GM12874 (cell line): Measurements from ENCODE around the gene CCDC70.

Source experiments
- TF ChIP-seq, protein P1 (sequence below): IDR thresholded peaks from 2 replicates; pipeline ENCODE4 v1.5.1; 2011; ENCODE audit warnings: low read depth, mild to moderate bottlenecking, control low read depth, low read length, moderate library complexity; ENCODE audit not compliant: insufficient read depth

The CCDC70 gene

DNA sequence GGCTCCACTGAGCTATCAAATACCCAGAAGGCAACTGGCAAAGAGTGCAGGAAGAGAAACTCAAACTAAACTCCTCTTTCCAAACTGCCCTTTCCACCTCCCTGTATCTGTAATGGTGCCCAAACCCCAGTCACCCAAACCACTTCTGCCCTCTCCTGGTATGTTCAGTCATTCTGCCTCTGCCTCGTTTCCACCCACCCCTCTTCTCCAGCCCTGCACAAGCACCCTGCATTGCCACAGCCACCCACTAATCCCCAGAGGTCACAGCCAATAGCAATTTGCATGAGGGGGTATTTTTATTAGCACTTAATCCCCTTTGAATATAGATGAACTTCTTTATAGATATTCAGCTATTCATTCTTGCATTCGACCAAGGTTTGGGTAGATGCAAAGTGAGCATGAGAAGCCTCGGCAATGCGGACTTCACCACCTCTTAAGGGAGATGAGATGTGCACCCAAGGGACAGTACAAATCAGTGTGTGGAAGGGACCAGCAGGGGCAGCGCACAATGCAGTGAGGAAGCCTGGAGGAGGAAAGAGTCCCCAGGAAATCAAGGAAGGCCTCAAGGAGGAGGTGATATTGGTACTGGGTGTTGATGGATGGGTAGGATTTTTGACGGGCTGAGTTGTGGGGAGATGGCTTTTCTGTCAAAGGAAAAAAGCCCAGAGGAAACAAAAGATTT is 29.2 kb upstream of the CCDC70 start:
- TF ChIP-seq, protein P1, sequence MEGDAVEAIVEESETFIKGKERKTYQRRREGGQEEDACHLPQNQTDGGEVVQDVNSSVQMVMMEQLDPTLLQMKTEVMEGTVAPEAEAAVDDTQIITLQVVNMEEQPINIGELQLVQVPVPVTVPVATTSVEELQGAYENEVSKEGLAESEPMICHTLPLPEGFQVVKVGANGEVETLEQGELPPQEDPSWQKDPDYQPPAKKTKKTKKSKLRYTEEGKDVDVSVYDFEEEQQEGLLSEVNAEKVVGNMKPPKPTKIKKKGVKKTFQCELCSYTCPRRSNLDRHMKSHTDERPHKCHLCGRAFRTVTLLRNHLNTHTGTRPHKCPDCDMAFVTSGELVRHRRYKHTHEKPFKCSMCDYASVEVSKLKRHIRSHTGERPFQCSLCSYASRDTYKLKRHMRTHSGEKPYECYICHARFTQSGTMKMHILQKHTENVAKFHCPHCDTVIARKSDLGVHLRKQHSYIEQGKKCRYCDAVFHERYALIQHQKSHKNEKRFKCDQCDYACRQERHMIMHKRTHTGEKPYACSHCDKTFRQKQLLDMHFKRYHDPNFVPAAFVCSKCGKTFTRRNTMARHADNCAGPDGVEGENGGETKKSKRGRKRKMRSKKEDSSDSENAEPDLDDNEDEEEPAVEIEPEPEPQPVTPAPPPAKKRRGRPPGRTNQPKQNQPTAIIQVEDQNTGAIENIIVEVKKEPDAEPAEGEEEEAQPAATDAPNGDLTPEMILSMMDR: peak; percentile 41; the same call in 1 of the 2 replicates

DNA sequence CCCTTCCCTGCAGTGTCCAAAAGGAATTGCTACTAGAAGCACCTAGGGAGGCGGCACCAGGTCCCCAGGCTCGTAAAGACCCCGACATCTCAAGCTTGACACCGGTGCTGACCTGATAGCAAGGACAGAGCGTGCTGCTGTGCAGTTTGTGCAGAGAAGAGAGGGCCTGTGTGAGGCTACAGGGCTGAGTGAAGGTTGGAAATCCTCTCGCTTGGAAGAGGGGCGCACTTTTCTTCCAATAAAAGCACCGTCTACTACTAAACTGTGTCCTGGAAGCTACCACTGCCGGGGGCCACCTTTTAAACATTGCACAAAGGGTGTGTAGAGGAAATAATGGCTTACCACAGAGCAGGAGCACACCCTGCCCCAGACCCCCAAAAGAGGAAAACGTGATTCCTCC is 27.8 kb upstream of the CCDC70 start:
- TF ChIP-seq, protein P1: no peak

DNA sequence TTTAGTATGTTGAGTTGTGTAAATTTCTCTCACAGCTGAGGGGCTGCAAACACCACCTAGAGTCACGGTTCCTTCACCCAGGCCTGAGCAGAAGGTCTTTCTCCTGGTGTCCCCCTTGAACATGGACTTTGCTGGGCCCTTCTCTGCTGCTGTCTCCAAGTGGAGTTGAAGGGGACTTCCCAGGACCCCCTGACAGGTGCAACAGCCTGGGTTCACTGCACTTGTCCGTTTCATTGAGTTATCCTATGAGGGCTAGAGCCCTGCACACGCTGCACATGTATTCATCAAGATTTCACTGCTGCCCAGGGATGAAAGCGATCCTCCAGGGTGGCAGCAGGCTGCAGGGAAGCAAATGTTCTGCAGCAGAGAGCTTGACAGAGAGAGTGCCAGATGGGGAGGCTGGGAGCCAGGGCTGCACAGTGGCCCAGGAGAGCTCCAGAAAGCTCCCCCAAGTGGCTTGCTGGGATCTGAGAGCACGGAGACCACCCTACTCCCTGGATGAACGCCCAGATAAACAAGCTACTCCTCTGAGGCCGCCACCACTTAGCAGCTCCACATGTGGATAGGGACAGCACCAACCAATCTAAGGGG is 27.1 kb upstream of the CCDC70 start:
- TF ChIP-seq, protein P1: no peak

DNA sequence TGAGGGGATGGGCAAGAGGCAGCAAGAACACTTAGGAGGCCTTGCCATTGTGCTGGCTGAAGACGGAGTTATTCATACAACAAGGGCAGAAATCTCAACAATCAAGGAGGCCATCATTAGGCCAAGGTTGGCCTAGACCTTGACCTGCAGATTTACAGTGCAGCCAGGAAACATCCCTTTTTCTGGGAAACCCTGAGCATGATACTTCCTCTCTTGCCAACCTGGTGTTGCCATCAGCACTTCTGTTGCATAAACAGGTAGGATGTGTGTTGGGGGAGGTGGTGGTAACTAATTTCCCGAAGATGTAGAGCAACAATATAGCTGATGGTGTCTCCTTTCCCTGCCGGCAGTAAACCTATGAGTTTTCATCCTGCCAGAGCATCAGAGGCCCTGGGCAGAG is 24.8 kb upstream of the CCDC70 start:
- TF ChIP-seq, protein P1: no peak

DNA sequence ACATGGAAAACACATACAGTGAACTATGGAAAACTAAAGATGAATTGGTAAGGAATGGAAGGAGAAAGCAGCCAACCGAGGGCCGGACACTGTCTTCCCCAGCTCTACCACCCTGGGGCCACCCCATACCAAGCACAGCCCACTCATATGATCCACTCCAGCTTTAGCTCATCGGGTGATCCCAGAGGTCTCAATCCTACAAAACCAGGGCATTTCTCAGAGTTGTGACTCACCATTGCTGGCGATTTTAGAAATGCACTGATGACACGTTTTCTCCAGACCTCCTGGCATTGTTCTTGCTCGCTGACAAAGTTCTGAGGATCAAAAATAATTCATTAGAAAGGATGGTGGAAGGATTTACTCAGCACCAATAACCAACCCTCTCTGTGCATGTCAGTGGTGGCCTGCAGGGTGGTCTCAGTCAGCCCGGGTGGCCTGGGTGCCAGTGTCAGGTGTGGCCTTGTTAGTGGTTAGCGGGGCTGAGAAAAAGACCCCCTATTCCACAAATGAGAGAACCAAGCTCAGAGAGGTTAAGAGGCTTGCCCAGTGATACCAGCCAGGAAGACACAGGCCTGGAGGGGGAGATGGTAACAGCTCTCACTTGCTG is 23.4 kb upstream of the CCDC70 start:
- TF ChIP-seq, protein P1: no peak

DNA sequence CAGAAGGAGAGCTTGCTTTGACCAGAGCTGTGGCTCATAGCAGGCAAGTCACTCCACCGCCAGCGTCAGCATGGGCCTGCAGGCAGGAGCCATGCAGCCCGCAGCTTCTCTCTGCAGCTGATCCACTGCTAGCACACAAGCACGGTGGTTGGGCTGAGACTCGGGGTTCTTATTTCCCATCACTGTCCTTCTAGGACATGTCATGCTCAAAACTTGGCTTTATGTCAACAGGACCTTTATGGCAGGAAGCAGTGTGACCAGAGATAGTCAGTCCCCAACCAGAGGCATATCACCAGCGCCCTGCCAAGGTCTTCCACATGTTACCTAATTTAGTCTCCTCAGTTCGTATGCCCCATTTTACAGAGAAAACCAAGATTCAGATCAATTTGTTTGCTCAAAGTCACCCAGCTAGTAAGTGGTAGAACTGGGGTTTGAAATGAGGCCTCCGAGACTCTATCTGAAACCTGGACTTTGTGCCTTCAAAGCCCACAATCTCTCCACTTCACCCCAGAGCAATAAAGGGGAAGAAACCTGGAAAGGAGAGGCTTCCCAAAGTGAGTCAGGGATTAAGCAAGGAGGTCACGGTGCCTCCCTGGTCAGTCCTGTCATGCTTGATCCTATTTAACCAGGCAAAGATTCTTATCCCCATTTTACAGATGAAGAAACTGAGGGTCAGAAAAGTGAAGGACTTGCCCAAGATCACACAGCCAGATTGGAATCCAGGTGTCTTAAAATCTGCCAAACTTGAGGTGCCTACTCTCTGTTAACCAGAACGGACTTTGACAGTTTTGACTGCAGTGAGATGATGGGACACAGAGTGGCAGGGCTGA is 21.8 kb upstream of the CCDC70 start:
- TF ChIP-seq, protein P1: no peak

DNA sequence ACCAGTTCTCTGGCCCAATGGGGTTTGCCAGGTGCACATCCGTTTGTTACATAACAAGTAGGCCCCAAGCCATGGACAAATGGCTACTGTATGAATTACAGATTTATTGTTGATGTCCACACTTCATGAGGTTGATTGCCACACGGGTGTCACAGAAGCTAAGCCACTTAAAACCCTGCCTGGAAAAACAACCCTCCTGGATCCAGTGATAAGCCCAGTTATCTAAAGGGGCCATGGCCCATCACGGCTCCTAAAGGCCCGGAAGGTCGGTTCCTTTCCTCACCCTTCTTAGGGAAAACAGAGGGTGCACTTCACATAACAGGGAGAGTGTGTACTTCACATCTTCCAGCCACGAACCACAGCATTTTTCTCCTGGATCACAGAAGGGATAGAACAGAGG is 20.9 kb upstream of the CCDC70 start:
- TF ChIP-seq, protein P1: no peak
